ENCODE data around the gene IGFLR1.

IGFLR1 gene

GRCh38 chr19:35755550-35756376 lies 13.5 kb upstream of the IGFLR1 start:
- peak in 3 of 4 experiments; percentile 24 to 44 (median 41) for DNase-seq

GRCh38 chr19:35755131-35755549 lies 12.9 kb upstream of the IGFLR1 start:
- no peak for DNase-seq

- no peak for DNase-seq
Measured at GRCh38 chr19:35754370-35755130, 12.3 kb upstream of the IGFLR1 start.

DNA sequence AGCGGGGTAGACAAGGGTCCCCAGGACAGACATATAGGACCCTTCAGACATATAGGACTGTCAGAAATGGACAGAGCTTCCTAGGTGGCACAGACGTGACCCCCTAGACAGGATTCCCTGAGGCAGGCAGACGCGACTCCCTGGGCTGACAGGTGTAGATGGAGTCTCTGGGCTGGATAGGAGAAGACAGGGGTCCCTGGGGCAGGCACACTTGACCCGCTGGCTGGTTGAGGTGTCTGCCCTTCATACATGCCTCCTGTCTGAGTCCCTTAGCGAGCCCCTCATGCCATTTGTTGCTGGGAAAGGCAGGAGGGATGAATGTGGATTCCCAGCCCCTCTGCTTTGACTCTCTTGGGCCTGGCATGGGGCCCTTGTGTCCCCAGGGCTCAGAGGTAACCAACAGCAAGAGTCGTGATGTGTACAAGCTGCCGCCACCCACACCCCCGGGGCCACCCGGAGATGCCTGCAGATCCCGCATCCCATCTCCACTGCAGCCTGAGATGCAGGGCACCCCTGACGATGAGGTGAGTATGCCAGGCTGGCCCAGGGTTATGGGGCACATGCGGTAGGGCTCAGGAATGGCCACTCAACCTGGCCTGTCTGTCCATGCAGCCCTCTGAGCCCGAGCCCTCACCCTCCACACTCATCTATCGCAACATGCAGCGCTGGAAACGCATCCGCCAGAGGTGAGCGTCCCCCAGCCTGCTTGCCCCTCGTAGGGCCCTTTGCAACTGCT lies 11.6 kb upstream of the IGFLR1 start:
- DNase-seq: no peak

- DNase-seq: no peak
Measured at GRCh38 chr19:35752746-35753350, 10.6 kb upstream of the IGFLR1 start.

DNA sequence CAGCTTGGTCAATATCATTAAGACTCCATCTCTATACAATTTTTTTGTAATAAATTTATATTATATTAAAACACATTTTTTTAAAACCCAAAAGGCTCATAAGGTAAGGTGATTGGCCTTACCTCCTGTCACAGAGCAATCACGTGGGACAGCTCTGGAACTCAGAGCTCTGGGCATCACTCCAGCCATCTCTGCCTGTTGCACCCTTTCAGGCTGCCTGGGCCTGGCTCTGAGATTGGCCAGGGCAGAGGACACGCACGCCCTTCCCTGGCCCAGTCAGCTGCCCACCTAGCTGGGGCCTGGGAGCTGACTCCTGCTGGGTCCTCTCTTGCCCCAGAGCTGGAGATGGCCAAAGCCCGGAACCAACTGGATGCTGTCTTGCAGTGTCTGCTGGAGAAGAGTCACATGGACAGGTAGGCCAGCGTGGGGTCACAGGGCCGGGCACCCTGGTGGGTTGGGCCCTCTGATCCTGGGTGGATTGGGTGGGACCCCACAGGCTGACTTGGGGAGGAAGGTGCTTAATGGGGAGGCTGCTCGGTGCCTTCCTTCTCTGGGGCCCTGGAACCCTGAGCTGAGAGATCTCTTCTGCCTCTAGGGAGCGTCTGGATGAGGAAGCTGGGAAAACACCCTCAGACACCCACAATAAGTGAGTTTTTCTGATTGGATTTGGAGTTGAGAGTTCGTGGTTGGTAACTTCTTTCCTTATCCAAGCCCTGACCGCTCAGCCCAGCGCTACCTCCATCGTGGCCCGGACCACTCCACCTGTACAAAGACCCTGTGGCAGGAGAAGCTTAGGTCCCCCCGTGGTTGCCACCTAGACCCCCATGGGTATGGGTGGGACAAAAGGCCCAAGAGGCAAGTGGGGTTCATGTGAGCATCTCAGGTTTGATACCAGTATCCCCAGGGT lies 9.8 kb upstream of the IGFLR1 start:
- DNase-seq: no peak

- no peak for DNase-seq
Measured at GRCh38 chr19:35750167-35750566, 7.9 kb upstream of the IGFLR1 start.

DNA sequence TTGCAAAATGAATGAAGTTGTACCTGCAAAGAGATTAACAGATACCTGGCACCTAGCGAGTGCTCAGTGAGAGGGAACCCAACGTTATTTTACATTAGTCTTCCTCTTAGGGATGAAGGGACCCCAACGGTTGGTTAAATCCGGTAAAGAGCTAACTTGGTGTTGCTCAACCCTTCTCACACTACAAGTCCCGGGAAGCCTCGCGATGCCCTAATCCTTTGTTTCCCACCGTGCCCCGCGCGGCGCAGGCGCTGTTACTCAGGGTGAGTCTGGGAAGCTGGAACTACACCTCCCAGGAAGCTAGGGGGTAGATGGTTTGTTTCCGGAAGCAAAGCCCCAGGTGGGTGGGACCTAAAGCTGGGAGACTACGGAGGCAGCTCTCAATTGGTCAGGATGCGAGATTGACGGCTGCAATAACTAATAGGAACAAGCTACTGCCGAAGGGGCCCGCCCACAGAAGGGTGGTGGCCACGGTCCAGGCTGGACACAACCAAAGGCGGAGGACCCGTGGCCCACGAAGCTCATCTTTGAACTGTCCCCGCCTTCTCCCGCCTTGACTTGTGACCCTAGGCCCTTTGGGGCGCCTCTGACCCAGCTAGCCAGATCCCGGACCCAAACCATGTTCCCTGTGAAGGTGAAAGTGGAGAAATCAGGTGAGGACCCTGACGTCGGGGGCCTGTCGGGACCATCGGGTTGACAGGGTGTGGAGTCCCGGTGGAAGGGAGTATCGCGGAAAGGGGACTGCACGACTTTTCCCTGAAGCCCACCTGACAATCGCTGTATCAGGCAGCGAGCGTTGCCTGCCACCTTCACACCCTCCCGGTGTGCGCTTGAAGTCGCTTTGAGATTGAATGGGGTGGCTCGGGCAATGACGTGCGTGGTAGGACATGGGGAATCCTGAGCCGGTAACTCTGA lies 6.1 kb upstream of the IGFLR1 start, which contains the start of gene LIN37:
Gene LIN37 (plus strand): TSS at position 471 of the 915 bp plus-strand sequence. CDS start 149 bp downstream, at position 620.
- DNase-seq: peak; percentile 89 to 97 (median 96)

GRCh38 chr19:35746531-35746930 lies 4.3 kb upstream of the IGFLR1 start:
- DNase-seq: no peak

- no peak for DNase-seq
Measured at GRCh38 chr19:35746087-35746462, 3.8 kb upstream of the IGFLR1 start.

DNA sequence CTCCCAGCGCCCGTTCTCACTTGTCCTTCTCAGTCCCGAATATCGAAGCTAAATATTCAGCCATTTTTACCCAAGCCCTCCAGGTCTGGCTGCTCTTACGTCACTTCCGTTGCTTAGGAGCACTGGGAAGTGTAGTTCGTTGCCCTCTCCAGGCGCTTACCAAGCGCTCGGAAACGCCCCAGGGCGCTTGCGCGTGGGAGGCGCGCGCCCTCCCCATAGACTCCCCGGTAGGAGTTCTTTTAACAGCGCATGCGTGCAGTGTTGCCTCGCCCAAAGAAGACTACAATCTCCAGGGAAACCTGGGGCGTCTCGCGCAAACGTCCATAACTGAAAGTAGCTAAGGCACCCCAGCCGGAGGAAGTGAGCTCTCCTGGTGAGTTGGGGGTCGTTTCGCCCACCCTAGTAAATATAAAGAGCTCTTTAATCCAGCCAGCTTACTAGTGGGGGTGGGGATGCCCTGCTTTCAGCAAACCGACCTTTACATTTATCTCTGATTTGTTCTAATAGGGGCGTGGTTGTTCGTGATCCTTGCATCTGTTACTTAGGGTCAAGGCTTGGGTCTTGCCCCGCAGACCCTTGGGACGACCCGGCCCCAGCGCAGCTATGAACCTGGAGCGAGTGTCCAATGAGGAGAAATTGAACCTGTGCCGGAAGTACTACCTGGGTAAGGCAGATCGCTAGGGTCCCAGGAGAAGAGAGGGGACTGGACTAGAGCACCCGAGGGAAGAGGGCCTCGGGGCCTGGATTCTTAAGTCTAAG lies 3.3 kb upstream of the IGFLR1 start, which contains the start of the genes PSENEN and U2AF1L4:
Gene PSENEN (plus strand): TSS at position 324 of the 759 bp plus-strand sequence. CDS start 280 bp downstream, at position 604.
Gene U2AF1L4 (minus strand): TSS at position 91 of the 759 bp plus-strand sequence. CDS start 27 bp downstream, at position 64.
- peak; percentile 83 to 95 (median 89) for DNase-seq

DNA sequence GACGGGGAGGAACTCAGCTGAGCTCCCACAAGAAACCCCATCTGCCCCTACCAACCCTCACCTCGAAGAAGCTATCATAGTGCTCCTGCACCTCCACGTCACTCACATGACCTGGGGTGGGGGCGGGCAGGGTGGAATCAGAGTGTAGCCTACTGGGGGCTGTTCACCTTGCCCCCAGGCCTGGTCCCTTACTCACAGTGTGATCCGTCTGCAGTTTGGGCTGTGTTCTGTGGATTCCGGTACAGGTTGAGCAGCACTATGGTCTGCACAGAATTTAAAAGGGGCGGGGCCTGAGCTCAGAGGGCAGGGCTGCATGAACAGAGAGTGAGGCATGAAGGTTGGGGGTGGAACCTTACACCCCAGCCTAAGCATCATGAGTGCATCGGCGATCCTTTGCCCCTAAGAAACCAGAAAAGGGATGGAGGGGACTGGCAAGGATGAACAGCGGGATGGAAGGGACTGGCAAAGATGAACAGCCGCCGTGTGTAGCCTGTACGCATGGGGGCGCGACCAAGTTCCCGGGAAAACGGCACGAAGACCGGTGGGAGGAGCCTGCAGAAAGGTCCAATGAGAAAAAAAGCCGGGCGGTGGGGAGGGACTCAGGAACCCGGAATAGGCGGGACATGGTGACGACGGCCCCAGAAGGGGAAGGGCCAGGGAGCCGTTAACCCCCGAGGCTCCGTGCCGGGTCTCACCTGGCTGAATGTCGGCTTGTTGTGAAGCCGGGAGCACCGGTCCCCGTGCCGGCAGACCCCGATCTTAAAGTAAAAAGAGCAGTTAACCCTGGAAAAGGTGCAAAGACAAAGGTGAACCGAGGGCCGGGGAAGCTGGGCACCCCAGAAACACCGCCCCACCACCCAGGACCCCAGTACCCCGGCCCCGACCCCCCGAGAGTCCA lies 2.4 kb upstream of the IGFLR1 start:
- peak; percentile 81 to 84 (median 84) for DNase-seq

- no peak for DNase-seq
Measured at GRCh38 chr19:35743640-35744429, 1.6 kb upstream of the IGFLR1 start.

- no peak for DNase-seq
Measured at GRCh38 chr19:35741203-35741515, 1.1 kb downstream of the IGFLR1 start.

GRCh38 chr19:35740423-35741202 lies 1.6 kb downstream of the IGFLR1 start:
- DNase-seq: peak; percentile 86 to 94 (median 89)

DNA sequence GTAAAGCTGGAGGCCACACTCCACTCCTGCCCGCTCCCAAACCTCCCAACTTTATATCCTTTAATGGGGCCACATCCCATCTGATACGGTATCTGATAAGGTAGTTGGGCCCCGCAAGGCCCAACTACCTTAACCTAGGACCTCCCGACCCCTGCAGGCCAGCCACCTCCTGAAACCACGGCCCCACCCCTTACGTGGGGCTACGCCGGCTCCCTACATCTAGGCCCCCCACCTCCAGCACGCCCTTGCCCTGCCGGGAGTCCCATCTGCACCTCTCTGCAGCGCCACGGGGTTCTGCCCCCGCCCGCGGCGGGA lies 2.2 kb downstream of the IGFLR1 start:
- no peak for DNase-seq
